Astrocyte of the hippocampus (primary cell): ENCODE results near the gene RNF217.
"Not testable (repeated sequence)": the region's sequence is repeated elsewhere in the genome, so short reads cannot be mapped to it uniquely, and the experiment has no call there.

Source experiments
- DNase-seq: peaks from one replicate; pipeline ENCODE4 v3.0.0; 2011; ENCODE audit warnings: low read depth, low spot score

The RNF217 gene

DNA sequence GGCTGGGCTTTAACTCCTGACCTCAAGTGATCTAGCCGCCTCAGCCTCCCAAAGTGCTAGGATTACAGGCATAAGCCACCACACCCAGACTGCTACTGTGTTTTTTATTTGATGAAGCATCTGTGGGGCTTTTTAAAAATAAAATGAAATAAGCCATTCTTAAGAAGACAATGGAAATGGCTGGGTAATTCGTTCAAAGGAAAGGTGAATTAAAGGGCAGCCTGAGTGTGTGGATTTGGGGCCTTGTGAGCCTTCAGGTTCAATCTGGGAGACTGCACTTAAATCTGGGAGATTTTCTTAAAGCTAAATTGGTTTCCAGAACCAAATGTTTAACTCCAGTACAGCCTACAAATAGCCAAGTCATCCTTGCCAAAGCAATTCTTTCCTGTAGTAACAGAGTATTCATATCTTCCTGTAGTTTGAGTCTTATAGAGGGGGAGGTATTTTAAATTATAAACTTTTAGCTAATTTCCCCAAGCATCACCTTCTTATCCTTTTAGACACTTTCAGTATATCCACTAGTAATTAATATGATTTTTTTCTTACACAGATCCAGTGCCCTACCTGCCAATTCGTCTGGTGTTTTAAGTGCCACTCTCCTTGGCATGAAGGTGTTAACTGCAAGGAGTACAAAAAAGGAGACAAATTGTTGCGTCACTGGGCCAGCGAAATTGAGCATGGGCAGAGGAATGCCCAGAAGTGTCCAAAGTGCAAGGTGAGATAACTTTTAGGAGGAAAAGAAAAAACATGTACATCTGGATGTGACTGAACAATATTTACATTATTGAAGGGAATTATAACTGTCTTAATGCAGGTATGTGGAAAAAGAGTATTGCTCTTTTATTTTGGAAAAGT lies 95.4 kb downstream of the RNF217 start:
- DNase-seq, result no peak

DNA sequence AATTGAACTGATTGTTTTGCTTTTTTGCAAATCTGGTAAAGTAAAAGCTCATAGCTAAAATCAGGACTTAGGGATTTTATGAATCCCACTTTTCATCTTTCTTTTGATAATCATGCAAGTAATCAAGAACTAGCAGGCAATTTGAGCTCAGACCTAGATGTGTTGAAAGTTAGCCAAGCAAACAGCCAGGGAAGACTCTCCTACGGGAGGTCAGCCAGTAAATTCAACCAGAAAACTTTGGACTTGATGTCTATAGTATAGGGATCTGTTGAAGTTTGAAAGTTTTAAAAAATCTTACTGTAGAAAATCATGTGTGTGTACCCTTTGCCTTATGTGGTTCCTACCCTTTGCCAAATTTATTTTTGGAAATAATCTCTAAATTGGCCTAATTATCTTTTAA lies 96.3 kb downstream of the RNF217 start:
- no peak for DNase-seq

DNA sequence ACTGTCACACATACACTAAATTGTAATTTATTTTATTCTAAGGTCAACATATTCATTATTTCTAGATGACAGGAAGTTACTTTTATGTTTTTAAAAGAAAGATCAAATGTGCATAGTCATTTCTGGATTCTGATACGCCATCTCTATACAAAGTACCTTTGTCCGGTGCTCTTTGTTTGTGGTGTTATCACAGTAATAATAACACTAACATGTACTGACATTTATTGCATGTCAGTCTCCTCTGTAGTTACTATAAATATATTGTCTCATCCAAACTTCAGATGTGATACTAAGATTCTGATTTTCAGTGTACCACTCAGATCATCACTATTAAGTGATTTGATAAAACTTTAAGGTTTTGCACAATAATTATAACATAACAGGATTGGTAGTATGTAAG lies 101.1 kb downstream of the RNF217 start:
- DNase-seq, result no peak

DNA sequence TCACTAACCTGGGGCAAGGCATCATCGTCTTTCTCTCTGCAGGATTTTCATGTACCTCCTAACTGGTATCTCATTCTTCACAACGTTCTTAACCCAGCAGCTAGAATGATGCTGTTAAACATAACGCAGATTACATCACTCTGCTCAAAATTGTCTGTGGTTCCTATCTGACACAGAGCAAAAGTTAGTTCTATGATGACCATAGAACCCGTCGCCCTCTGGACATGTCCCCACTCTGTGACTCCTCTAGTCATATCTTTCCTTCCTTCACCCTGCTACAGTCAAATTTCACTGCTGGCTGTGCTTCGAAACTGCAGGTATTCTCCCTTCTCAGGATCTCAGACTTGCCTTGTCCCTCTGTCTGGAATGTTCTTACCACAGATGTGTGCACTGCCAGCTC lies 103.9 kb downstream of the RNF217 start:
- DNase-seq, result no peak

DNA sequence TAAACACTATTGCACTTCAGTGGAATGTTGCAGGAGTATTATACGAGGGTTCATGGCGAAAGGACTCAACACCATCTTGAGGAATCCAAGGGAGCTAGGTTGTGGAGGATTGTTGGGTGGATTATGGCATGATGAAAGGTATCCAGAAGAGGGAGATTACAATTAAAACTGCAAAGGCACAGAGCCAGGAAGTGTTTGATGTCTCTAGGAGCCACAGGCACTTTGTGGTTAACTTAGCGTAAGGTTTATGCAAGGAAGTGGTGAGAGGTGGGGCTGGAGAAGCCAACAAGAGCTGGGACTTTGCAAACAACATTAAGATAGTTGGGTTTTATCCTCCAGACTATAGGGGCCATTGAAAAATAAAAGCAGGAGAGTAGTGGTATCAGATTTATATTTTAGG lies 104.7 kb downstream of the RNF217 start:
- DNase-seq, result peak; percentile 92

DNA sequence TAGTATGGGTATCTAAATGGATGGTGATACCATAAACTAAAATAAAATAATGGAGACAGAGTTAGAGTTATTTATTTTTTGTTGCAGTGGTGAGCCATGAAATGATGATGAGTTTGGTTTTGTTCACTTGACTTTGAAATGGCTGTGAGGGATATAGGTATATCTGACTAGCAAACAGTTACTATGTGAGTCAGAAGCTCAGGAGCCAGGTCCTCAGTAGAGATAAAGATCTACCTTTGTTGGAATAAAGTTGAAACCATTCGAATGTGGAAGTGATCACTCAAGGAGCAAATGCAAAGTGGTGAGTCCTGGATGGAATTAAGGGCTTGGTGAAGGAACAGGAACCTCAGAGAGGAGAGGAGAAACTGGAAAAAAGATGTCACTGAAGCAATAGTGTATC lies 105.3 kb downstream of the RNF217 start:
- DNase-seq, result no peak

DNA sequence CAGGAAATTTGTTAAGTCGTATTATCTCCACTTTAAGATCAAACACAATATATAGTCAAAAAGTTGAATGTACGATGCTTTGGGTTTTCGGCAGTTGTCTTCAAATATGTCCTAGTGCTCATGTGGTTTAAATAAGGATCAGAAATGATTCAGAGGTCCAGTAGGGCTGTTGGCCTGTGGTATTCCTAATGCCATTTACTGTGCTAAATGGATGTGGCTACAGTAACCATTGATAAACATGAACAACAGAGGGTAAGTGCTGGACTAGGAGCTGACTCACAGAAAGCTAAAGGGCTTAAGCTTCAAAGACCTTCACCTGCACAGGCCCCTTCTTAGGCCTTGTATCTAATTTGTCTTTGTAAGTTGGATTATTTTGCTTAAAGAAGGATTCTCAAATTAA lies 110.8 kb downstream of the RNF217 start:
- peak; percentile 26 for DNase-seq

DNA sequence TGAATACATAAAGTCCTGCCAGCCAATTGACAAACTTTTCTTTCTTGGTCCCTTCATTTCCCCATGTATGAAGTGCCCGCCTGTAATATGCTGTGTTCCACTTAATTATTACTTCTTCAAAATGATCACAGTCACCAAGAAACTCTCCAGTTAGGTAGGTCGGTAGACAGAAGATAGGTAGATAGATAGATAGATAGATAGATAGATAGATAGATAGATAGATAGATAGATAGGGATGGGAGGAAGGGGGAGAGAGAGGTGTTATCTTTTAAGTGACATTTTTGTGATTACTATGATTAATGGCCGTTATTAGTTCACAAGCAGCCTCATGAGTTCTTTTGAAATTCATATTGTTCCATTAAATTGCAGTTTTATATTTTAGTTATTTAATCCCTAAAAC lies 111.9 kb downstream of the RNF217 start:
- no peak for DNase-seq

DNA sequence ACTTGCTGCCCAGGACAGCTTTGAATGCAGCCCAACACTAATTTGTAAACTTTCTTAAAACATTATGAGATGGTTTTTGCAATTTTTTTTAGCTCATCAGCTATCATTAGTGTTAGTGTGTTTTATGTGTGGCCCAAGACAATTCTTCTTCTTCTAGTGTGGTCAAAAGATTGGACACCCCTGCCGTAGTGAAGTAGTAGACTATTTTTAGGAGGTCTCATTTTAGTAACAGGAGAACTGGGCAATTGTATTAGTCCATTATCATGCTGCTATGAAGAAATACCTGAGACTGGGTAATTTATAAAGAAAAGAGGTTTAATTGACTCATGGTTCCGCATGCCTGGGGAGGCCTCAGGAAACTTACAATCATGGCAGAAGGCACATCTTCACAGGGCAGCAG lies 112.8 kb downstream of the RNF217 start:
- DNase-seq, result not testable (repeated sequence)

DNA sequence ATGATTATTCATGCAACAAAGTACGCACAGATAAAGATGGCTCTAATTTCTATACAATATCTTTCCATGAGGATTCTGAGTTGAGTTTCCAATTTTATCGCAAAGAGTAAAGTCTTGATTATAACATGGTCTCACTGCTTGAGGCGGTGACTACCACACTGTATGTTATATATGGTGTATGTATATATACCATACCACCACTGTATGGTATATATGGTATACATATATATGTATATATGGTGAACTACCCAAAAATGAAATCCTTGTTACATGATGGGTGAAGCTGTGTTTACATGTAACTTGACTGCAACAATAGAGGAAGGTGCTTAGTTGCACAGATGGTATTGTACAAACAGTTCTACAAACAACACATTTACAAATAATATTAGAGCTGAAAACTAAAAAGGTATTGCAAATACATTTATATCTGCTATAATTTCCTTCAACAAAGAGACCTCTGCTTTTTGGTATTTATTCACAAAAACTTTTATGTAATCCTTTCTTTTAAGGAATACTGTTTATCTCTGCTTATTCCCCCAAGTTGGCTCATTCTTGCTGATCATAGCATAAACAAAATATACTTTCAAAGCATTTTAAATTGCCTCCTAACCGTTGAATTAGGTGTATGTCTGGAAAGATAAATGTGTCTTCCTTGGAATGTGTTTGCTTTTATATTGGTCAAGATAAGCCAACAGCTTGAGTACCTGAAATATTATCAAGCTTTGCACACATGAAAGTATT lies 113.7 kb downstream of the RNF217 start:
- no peak for DNase-seq

DNA sequence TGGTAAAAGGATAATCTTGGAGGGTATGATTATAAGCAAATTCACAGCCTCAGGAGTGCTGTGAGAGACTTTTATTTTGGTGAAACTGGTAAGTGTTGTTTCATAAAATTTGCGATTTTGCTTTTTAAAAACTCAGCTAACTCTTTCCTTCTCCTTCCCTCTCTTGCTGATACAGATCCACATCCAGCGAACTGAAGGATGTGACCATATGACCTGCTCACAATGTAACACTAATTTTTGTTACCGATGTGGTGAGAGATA lies 114.2 kb downstream of the RNF217 start:
- DNase-seq, result no peak

DNA sequence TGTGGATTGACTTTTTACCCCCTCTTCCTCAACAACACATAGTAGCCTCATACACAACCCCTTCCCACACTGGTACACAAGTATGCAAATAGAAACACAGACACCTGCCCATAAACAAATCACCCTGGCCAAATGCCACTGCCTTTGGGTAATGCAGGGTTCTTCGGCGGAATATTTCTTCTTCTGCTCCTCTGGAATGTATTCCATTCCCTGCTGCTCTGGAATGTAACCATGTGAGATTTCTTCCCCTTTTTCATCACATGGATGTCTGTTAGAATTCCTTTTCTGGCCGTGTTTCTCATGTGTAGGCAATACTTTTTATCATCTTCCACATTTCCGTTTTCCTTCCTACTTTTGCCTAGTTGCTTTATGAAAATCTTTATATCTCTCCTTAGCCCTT lies 115.2 kb downstream of the RNF217 start:
- DNase-seq, result peak; percentile 70

DNA sequence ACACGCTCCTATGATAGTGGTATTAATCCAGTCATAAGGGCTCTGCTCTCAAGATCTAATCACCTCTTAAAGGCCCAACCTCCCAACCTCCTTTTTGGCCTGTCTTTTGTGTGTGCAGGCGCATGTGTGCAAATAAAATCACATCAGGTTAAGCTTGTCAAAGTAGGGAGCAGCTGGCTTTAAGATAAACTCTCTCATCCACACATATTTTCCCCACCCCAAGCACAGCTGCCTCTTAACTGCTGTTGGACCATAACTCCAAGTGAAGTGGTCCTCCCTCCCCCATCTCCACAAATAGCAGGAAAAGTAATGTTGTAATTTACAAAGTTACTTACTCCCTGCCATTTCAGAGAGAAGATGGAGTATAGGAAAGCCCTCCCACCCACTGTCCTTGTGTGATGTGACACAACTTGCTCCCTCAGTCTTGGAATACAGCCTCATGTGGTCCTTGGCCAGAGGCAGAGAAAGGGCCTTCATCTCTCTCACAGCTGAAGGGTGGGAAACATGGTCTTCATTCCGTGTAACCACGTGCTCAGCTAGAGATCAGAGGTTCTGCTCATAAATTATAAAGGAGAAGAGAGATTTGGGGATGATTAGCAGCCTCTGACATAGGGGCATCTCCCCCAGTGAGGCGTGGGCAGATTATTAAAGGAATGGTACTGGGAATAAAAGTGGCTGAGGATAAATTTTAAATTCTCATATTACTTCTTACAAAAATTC lies 116.5 kb downstream of the RNF217 start:
- no peak for DNase-seq

DNA sequence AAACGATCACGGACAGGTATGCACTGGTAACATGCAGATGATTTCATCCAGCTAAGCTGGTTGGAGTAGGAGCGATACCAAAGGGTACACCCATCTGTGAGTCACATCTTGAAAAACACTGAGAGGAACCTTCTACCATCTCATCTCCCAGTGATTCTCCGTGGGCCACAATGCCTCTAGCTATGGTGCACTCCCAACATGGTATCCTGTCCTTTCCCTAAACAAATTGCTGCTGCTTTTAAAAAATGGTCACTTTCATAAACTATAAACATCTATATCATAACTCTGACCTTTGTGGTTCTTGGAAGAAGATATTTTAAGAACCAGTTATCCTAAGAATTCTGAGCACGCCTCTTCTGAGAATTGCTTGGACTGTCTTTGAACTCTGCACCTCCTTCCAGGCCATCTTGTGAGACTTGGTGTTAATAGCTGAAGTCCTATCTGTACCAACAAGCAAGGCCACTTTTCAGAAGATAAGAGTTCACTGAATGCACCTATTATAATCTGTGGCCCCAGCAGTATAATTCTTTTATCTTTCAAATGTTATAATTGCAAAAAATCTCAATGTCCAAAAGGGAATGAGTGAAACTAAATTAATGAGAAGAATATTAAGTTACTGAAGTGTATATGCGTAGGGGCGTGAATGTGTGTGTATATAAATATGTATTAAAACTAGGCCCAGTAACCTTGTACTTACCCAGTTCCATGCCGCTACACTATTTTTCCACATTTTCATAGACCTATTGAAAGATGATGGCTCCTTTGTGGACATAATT lies 120.9 kb downstream of the RNF217 start:
- no peak for DNase-seq

DNA sequence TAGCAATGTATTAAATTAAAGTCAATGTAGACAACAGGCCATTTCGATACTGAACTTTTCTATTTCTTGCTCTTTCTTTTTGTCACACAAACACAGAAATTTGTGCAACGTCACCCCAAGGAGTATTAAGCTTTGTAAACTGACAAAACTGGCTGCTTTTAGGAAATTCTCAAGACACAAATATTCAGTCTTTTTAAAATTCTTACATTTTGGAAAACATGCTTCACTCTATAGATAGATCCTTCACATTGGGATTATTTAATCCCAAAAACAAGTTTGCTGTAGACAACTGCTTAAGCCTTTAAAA lies 121.4 kb downstream of the RNF217 start:
- DNase-seq, result no peak

DNA sequence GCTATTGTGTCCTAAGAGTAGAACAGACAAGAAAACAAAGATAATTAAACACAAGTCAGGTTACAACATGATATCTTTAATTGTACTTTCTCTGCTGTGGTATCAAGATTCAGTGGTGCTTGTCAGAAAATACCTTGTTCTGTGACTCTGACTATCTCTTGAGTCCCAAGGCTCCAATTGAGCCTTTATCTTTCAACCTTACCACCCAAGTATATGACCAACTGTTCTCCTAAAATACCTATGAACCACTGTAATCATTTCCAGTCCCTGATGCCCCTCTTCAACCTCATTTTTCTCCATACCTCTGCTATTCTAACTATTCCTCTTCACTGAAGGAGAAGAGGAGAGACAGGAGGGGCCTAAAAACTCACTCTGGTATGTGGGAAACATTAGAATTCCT lies 124.5 kb downstream of the RNF217 start:
- DNase-seq, result no peak

DNA sequence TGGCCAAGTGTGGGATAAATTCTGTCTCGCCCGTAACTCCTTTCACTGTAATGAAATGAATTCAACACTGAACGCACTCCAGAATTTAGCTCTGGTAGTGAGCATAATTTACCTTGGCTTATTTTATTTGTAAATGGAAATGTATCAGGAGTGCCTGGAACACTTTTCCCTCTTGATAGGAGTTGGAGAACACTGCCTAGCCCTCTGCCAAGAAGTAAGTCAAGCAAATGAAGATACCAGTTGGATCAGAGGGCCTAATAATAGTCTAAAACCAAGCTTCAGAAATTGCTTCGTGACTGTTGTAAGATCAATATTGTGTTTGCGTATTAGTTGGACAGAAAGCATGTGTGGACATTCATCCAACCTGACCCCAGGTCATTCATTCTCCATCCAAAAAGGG lies 126.7 kb downstream of the RNF217 start:
- DNase-seq, result no peak

DNA sequence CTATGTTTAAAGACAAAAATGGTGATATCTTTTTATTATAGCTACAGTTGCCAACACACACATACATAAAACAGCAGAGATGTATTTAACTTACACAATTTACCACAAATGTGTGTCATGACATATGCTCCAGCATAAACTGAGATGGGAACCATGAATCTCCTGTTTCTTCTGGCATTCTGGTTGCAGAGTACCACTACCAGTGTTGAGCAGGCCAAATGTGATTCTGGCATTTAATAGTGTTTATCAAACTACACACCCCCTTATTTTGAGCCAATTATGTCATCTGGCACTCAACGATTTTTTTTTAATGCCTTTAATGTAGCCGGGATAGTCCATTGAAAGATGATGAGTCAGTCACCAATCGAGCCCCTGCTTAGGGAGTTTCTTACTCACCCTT lies 132.3 kb downstream of the RNF217 start:
- DNase-seq, result peak; percentile 35

DNA sequence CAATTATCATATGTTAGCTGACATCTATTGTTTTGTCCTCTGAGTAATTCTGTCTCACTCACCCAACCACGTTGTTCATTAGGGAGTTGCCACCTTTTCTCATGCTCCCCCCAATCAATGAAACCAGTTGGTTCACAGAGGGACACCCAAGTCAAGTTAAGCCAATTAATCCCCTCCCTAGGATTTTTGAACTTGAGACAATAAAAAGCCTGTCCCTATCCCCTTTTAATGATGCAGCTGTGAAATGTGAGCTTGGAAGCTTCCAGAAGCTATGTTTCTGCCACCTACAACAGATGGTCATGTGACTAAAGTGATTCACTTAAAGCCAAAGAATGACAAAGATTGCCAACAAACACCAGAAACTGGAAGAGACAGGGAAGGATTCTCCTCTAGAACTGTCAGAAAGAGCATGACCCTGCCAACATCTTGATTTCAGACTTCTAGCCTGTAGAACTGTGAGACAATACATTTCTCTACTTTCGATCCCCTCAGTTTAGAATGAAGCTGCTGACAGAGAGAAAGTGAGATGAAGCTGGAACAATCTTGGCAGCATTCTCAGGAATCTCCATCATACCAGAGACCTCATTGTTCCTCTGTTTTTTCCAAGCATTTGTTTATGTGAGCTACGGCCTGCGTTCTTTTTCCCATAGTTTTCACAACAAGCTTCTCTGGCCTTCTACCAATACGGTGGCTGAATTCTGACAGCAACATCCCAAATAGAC lies 133.5 kb downstream of the RNF217 start:
- DNase-seq, result peak; percentile 74

DNA sequence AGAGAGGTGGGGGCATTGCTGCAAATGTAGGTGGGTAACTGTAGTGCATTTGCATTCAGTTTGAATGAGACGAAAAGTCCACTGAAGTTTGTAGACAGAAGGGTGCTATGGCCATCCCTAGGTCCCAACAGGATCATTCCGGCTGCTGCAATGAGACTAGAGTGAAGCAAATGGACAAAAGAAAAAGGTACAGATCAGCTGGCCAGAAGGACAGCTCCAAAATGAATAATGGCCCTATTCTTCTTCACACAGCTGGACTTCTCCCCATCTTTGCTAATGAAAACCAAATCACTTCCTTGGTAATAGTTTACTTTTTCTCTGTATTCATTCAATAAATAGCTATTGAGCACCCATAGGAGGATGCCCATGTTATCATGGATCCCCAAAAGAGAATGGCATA lies 134.9 kb downstream of the RNF217 start:
- DNase-seq, result no peak

DNA sequence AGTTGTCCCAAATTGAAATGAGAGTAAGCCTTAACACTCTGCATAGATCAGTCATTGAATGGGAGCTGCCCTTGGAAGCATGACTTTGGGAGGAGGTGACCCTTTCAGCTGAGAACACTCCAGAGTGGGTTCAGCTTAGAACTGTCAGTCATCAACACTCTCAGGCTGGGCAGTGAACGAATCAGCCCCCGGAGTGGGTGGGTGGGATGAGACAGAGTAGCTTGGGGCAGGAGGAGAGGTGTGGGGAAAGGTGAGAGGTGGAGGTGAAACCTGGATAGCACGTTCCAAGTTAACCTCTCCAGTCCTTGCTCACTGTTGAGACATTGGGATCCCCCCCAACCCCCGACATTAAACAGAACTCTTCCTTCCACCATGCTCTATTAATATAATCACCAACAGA lies 136.0 kb downstream of the RNF217 start:
- DNase-seq, result no peak
